HL-60 (cell line): Measurements from ENCODE around the gene C3orf20.

Source experiments
- DNase-seq, 2 experiments: peaks; one replicate each; pipeline ENCODE4 v3.0.0-alpha.2; 2010 to 2020; ENCODE audit warnings: low read depth in 1 of 2, low spot score in 1 of 2
- H3K27ac ChIP-seq: fragments of 250-450 bp; sonication (Bioruptor Pico); replicated peaks from 2 replicates; pipeline ENCODE4 v1.5.1; 2020; ENCODE audit warnings: mild to moderate bottlenecking, moderate library complexity
- H3K27me3 ChIP-seq: fragments of 250-450 bp; sonication (Bioruptor Pico); 2 replicates; pipeline ENCODE4 v1.5.1; 2021; ENCODE audit warnings: mild to moderate bottlenecking, moderate library complexity; ENCODE audit not compliant: insufficient read depth, poor library complexity, severe bottlenecking
- H3K4me3 ChIP-seq: replicated peaks from 2 replicates; pipeline ENCODE4 v1.5.1; 2011; ENCODE audit warnings: mild to moderate bottlenecking, control low read depth, low read length; ENCODE audit not compliant: insufficient read depth
- CTCF ChIP-seq: IDR thresholded peaks from one replicate; pipeline ENCODE4 v1.5.1; 2011; ENCODE audit warnings: low read length, control low read depth, inconsistent platforms; ENCODE audit not compliant: insufficient read depth
- GABPA ChIP-seq: IDR thresholded peaks from 2 replicates; pipeline ENCODE4 v1.6.1; 2012; ENCODE audit warnings: low read depth
- POLR2AphosphoS5 ChIP-seq: IDR thresholded peaks from 2 replicates; pipeline ENCODE4 v1.6.1; 2012; ENCODE audit warnings: low read depth
- REST ChIP-seq: IDR thresholded peaks from 2 replicates; pipeline ENCODE4 v1.6.1; 2012; ENCODE audit warnings: low read depth; ENCODE audit not compliant: insufficient replicate concordance
- SPI1 ChIP-seq: IDR thresholded peaks from 2 replicates; pipeline ENCODE4 v1.6.1; 2012; ENCODE audit warnings: low read depth, mild to moderate bottlenecking, borderline replicate concordance

Gene C3orf20

GRCh38 chr3:14721126-14721864 lies 46.4 kb downstream of the C3orf20 start:
- H3K27ac ChIP-seq, result no peak overlapping the region
- H3K4me3 ChIP-seq, result no peak overlapping the region
- no peak for DNase-seq
- no peaks in the 10 kb centered on the region for H3K27me3 ChIP-seq
- TF ChIP-seq POLR2AphosphoS5 (no peak), GABPA (no peak), REST (no peak), CTCF (no peak), SPI1 (no peak)

GRCh38 chr3:14725013-14725412 lies 50.1 kb downstream of the C3orf20 start:
- no peaks in the 10 kb centered on the region for H3K27me3 ChIP-seq
- DNase-seq, result no peak
- no peak for TF ChIP-seq GABPA
- TF ChIP-seq POLR2AphosphoS5, result no peak
- TF ChIP-seq CTCF, result no peak
- no peak for TF ChIP-seq REST

GRCh38 chr3:14725564-14726440 lies 50.9 kb downstream of the C3orf20 start:
- no peak for DNase-seq
- H3K27ac ChIP-seq, result no peak overlapping the region
- TF ChIP-seq POLR2AphosphoS5 (no peak), REST (no peak), SPI1 (no peak), CTCF (no peak), GABPA (no peak)
- H3K27me3 ChIP-seq, result no peaks in the 10 kb centered on the region
- H3K4me3 ChIP-seq, result no peak overlapping the region

More at GRCh38 chr3:14725013-14725412, 50.1 kb downstream of the C3orf20 start:
- H3K4me3 ChIP-seq, result no peak overlapping the region
- H3K27ac ChIP-seq, result no peak overlapping the region
